Bronchial epithelial cell (primary cell): Measurements from ENCODE around the gene ACE2. TPM values are rescaled to one million over a fixed set of nuclear protein-coding genes. Genes with fewer than 3 reads are reported as not detected.

Source experiments
- DNase-seq: peaks from one replicate; pipeline ENCODE4 v3.0.0-alpha.2; 2010; ENCODE audit warnings: low read depth
- FAIRE-seq: peaks from 2 replicates; lab custom pipeline; 2011; peaks lifted over from hg19 to GRCh38; lab: Jason Lieb, UNC
- H3K27me3 ChIP-seq: 2 replicates; pipeline ENCODE4 v1.5.1; 2011; ENCODE audit warnings: low read length; ENCODE audit not compliant: control insufficient read depth, insufficient read depth
- H3K36me3 ChIP-seq: 2 replicates; pipeline ENCODE4 v1.5.1; 2011; ENCODE audit warnings: low read length; ENCODE audit not compliant: control insufficient read depth, insufficient read depth
- H3K4me3 ChIP-seq: 2 replicates; pipeline ENCODE4 v1.5.1; 2011; ENCODE audit warnings: mild to moderate bottlenecking, low read depth, low read length, control low read depth
- total RNA-seq: library from RNA; depleted of rRNA; stranded (reverse); fragments of >200 nt; gene quantifications from 2 replicates; pipeline ENCODE4 v1.2.1, GENCODE V29; 2014
- TF ChIP-seq, protein P1 (sequence below): IDR thresholded peaks from 2 replicates; pipeline ENCODE4 v1.5.1; 2011; ENCODE audit warnings: mild to moderate bottlenecking, moderate library complexity, low read length, control low read depth, inconsistent platforms; ENCODE audit not compliant: insufficient read depth, severe bottlenecking

Gene ACE2
- total RNA-seq, 1 donor from 2014 or later: not detected

- TF ChIP-seq, protein P1, sequence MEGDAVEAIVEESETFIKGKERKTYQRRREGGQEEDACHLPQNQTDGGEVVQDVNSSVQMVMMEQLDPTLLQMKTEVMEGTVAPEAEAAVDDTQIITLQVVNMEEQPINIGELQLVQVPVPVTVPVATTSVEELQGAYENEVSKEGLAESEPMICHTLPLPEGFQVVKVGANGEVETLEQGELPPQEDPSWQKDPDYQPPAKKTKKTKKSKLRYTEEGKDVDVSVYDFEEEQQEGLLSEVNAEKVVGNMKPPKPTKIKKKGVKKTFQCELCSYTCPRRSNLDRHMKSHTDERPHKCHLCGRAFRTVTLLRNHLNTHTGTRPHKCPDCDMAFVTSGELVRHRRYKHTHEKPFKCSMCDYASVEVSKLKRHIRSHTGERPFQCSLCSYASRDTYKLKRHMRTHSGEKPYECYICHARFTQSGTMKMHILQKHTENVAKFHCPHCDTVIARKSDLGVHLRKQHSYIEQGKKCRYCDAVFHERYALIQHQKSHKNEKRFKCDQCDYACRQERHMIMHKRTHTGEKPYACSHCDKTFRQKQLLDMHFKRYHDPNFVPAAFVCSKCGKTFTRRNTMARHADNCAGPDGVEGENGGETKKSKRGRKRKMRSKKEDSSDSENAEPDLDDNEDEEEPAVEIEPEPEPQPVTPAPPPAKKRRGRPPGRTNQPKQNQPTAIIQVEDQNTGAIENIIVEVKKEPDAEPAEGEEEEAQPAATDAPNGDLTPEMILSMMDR: no peak
- no peak for FAIRE-seq
- no peaks in the 10 kb centered on the region for H3K36me3 ChIP-seq
- no peaks in the 10 kb centered on the region for H3K27me3 ChIP-seq
- H3K4me3 ChIP-seq: no peak overlapping the region
- no peak for DNase-seq
Observed at GRCh38 chrX:15511563-15511962, 89.2 kb downstream of the ACE2 start.

Other genes starting within 250 kb of the ACE2 start
- 0.26 TPM in 2 replicates for gene VEGFD, start 216.5 kb downstream of the ACE2 start, total RNA-seq
- 23.7 and 35.8 TPM in 2 replicates for gene PIR, start 107.6 kb downstream of the ACE2 start, total RNA-seq
- gene BMX, start 100.2 kb downstream of the ACE2 start, total RNA-seq: not detected in 2 replicates
- gene CLTRN, start 63.8 kb upstream of the ACE2 start, total RNA-seq: 0.53 and 1.2 TPM in 2 replicates
- gene CA5B, start 137.3 kb upstream of the ACE2 start, total RNA-seq: 6.1 and 7.6 TPM in 2 replicates
- gene ZRSR2, start 189.5 kb upstream of the ACE2 start, total RNA-seq: 4.2 and 7.2 TPM in 2 replicates